Ovary (tissue), 9 donors: ENCODE data around the gene ZNF708. TPM values are rescaled to one million over a fixed set of nuclear protein-coding genes. Genes with fewer than 3 reads are reported as not detected.
"Not testable (repeated sequence)": the region's sequence is repeated elsewhere in the genome, so short reads cannot be mapped to it uniquely, and the experiment has no call there.

Experiments
- DNase-seq, 5 donors: peaks; one replicate each; pipeline ENCODE4 v3.0.0-alpha.2; 2019 to 2020
- H3K27ac ChIP-seq, 2 donors: fragments of 200-600 bp; one replicate each; pipeline versions ENCODE4 v1.5.1 to v1.8.0; 2019 to 2022
- H3K27me3 ChIP-seq: fragments of 200-600 bp; one replicate; pipeline ENCODE4 v1.8.0; 2022
- H3K36me3 ChIP-seq: fragments of 200-600 bp; sonication (generic); one replicate; pipeline ENCODE4 v1.5.1; 2019
- H3K4me1 ChIP-seq: one replicate; pipeline ENCODE4 v1.8.1; 2013; ENCODE audit warnings: mild to moderate bottlenecking, moderate library complexity; ENCODE audit not compliant: insufficient read depth
- H3K4me3 ChIP-seq: fragments of 200-600 bp; sonication (generic); one replicate; pipeline ENCODE4 v1.5.1; 2017
- H3K9me3 ChIP-seq, 2 donors: fragments of 200-600 bp in 1 of 2; sonication (generic) in 1 of 2; one replicate each; pipeline versions ENCODE4 v1.5.1 to v1.8.1; 2013 to 2019; ENCODE audit warnings: mild to moderate bottlenecking in 1 of 2, moderate library complexity in 1 of 2
- EP300 ChIP-seq: sonication (generic); formaldehyde crosslinking; IDR thresholded peaks from one replicate; pipeline ENCODE4 v1.6.1; 2017; ENCODE audit warnings: antibody characterized with exemption
- POLR2A ChIP-seq: fragments of 450-650 bp; IDR thresholded peaks from one replicate; pipeline ENCODE4 v1.6.1; 2017; ENCODE audit warnings: antibody characterized with exemption, mild to moderate bottlenecking, moderate library complexity
- WGBS, 3 donors: extraction: QIAGEN DNeasy Blood & Tissue Kit in 1 of 3; methylation state at CpG; one replicate each; pipeline versions ENCODE4 v1.1.5 to v1.1.7; 2013 to 2017; 5-methylcytosine and 5-hydroxymethylcytosine counted together
- intact Hi-C, 4 donors: fragments of 100-400 bp; cut with DNase I; formaldehyde crosslinking; loops; one replicate each; pipeline versions ENCODE4 v1.11.0 to v1.15.1; 2022 to 2023
- polyA plus RNA-seq, 2 donors: library from polyadenylated mRNA; stranded (reverse); fragments of 200-250 nt in 1 of 2; fragments of 350-450 nt in 1 of 2; fragmentation: Illumina TruSeq in 1 of 2; extraction: RNeasy Lipid Tissue Mini Kit (QIAGEN cat#74804) in 1 of 2; gene quantifications; one replicate each; pipeline ENCODE4 v1.2.3, GENCODE V29; 2013 to 2014
- total RNA-seq, 7 donors: library from RNA; depleted of rRNA in 2 of 7; stranded (reverse); fragments of >200 nt in 2 of 7; fragmentation: NEBNext Ultra II Directional in 3 of 7; extraction: Animal tissue kit (Norgen Biotek cat#: 25700) in 3 of 7; gene quantifications; one replicate each; pipeline versions ENCODE4 v1.1.0 to v1.2.4, GENCODE V29; 2016 to 2023
- TF ChIP-seq, protein P1 (sequence below), 3 donors: fragments of 450-650 bp in 2 of 3; fragments of 200-600 bp in 1 of 3; IDR thresholded peaks; one replicate each; pipeline versions ENCODE4 v1.5.1 to v1.8.0; 2016 to 2022; ENCODE audit warnings: antibody characterized with exemption in 3 of 3, mild to moderate bottlenecking in 1 of 3
- donor health status: DM: no; HTN: no; CAD: no; lungs with moderate emphysema.
- donor health status: DM: no; HTN: no; CAD: no.
- donor health status: Bipolar disorder and iron deficiency.
- donor health status: DM: yes; HTN: yes; CAD: no.
- donor health status: DM: no; HTN: no; CAD: no.
- donor health status: DM: yes; HTN: yes; CAD: no.

ZNF708 gene
- total and polyA plus RNA-seq, 9 donors = 11.4 to 56.5 (median 22.9) TPM

DNA sequence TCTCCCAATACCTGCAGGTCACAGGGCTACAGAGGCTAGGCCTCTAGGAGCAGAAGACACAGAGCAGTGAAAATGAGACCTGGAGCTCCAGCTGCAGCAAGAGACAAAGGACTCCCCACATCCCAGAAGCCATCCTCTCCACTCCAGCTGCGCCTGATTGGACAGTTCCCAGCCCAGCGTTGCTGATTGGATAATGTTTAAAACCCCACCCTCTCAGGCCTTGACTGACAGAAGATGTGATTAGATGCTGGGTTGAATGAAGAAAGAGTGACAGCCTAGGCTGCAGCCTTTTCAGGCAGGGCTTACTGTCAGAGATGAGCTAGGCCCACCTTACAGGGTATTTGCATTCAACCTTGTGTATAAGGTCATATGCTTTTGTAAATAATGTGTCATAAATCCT lies 59.4 kb downstream of the ZNF708 start:
- H3K9me3 ChIP-seq = no peaks in the 10 kb centered on the region
- no peaks in the 10 kb centered on the region for H3K27me3 ChIP-seq
- no peak for DNase-seq
- H3K27ac ChIP-seq = no peak overlapping the region
- TF ChIP-seq POLR2A (no peak), EP300 (no peak)
- TF ChIP-seq, protein P1, sequence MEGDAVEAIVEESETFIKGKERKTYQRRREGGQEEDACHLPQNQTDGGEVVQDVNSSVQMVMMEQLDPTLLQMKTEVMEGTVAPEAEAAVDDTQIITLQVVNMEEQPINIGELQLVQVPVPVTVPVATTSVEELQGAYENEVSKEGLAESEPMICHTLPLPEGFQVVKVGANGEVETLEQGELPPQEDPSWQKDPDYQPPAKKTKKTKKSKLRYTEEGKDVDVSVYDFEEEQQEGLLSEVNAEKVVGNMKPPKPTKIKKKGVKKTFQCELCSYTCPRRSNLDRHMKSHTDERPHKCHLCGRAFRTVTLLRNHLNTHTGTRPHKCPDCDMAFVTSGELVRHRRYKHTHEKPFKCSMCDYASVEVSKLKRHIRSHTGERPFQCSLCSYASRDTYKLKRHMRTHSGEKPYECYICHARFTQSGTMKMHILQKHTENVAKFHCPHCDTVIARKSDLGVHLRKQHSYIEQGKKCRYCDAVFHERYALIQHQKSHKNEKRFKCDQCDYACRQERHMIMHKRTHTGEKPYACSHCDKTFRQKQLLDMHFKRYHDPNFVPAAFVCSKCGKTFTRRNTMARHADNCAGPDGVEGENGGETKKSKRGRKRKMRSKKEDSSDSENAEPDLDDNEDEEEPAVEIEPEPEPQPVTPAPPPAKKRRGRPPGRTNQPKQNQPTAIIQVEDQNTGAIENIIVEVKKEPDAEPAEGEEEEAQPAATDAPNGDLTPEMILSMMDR (IDR thresholded peaks at IDR 0.05) = no peak
- H3K36me3 ChIP-seq = no peaks in the 10 kb centered on the region
- intact Hi-C loops = loop anchor here in 1 of 4 donors (10.0 kb wide), 1 partner anchor 705 kb away; the partner anchor contains the start of gene ZNF737
- 93 to 97% (median 94%) methylated on average over 2 of the region's 2 CpGs for WGBS, 3 donors
- no peak overlapping the region for H3K4me3 ChIP-seq
- peaks cover 2% of the 10 kb centered on the region for H3K4me1 ChIP-seq

DNA sequence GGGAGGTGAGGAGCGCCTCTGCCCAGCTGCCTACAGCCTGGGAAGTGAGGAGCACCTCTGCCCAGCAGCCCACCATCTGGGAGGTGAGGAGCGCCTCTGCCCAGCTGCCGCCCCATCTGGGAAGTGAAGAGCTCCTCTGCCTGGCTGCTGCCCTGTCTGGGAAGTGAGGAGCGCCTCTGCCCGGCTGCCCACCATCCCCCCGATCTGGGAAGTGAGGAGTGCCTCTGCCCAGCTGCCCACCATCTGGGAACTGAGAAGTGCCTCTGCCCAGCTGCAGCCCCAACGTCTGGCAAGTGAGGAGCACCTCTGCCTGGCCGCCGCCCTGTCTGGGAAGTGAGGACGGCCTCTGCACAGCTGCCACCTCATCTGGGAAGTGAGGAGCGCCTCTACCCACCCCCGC lies 64.3 kb downstream of the ZNF708 start:
- intact Hi-C loops = no loop called here

DNA sequence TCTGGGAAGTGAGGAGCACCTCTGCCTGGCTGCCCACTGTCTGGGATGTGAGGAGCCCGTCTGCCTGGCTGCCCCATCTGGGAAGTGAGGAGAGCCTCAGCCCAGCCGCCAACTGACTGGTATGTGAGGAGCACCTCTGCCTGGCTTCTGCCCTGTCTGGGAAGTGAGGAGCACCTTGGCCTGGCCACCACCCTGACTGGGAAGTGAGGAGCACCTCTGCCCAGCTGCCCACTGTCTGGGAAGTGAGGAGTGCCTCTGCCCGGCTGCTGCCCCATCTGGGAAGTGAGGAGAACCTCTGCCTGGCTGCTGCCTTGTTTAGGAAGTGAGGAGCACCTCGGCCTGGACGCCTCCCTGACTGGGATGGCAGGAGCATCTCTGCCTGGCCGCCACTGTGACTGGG lies 64.8 kb downstream of the ZNF708 start:
- peak overlapping the region in 1 of 2 donors; percentile 87 for H3K27ac ChIP-seq
- TF ChIP-seq EP300 (no peak), POLR2A (no peak)
- TF ChIP-seq, protein P1 (IDR thresholded peaks at IDR 0.05) = no peak
- no peaks in the 10 kb centered on the region for H3K36me3 ChIP-seq
- H3K4me1 ChIP-seq = peaks cover 14% of the 10 kb centered on the region
- 79 to 92% (median 85%) methylated on average over 6 of the region's 6 CpGs for WGBS, 3 donors
- no peak overlapping the region for H3K4me3 ChIP-seq
- H3K27me3 ChIP-seq = no peaks in the 10 kb centered on the region
- no peaks in the 10 kb centered on the region for H3K9me3 ChIP-seq
- intact Hi-C loops = no loop called here
- DNase-seq = peak in 2 of 5 donors; percentile 26 to 40

More for the DNA sequence above, 64.3 kb downstream of the ZNF708 start:
- DNase-seq = peak in 1 of 5 donors; percentile 30
- TF ChIP-seq, protein P1 (IDR thresholded peaks at IDR 0.05) = no peak
- H3K27ac ChIP-seq = peak overlapping the region in 1 of 2 donors; percentile 87
- H3K4me3 ChIP-seq = no peak overlapping the region
- H3K27me3 ChIP-seq = no peaks in the 10 kb centered on the region
- H3K36me3 ChIP-seq = no peaks in the 10 kb centered on the region
- no peaks in the 10 kb centered on the region for H3K9me3 ChIP-seq
- peaks cover 14% of the 10 kb centered on the region for H3K4me1 ChIP-seq
- 90 to 95% (median 92%) methylated on average over 12 of the region's 12 CpGs for WGBS, 3 donors

DNA sequence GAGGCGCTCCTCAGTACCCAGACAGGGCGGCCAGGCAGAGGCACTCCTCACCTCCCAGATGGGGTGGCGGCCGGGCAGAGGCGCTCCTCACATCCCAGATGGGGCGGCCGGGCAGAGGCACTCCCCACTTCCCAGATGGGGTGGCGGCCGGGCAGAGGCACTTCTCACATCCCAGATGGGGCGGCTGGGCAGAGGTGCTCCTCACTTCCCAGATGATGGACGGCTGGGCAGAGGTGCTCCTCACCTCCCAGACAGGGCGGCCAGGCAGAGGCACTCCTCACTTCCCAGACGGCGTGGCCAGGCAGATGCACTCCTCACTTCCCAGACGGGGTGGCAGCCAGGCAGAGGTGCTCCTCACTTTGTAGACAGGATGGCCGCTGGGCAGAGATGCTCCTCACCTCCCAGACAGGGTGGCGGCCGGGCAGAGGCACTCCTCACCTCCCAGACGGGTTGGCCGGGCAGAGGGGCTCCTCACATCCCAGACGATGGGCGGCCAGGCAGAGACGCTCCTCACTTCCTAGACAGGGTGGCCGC lies 68.3 kb downstream of the ZNF708 start:
- H3K27ac ChIP-seq, H3K4me3 ChIP-seq, H3K36me3 ChIP-seq, H3K9me3 ChIP-seq, intact Hi-C loops, H3K27me3 ChIP-seq: not testable (repeated sequence)
- 92 to 96% (median 95%) methylated on average over 22 to 24 of the region's 24 CpGs for WGBS, 3 donors
- peak in 1 of 5 donors; percentile 24 for DNase-seq
- peaks cover 12% of the 10 kb centered on the region for H3K4me1 ChIP-seq

DNA sequence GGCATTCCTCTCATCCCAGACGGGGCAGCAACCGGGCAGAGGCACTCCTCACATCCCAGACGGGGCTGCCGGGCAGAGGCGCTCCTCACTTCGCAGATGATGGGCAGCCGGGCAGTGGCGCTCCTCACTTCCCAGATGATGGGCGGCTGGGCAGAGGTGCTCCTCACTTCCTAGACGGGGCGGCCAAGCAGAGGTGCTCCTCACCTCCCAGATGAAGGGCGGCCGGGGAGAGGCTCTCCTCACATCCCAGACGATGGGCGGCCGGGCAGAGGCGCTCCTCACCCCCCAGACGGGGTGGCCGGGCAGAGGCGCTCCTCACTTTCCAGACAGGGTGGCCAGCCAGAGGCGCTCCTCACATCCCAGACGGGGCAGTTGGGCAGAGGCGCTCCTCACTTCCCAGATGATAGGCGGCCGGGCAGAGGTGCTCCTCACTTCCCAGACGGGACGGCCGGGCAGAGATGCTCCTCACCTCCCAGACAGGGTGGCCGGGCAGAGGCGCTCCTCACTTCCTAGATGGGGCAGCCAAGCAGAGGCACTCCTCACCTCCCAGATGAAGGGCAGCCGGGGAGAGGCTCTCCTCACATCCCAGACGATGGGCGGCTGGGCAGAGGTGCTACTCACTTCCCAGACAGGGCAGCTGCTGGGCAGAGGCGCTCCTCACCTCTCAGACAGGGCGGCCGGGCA lies 68.9 kb downstream of the ZNF708 start:
- Histone ChIP-seq H3K4me3 (no peak overlapping the region), H3K27me3 (no peaks in the 10 kb centered on the region), H3K4me1 (peaks cover 12% of the 10 kb centered on the region), H3K27ac (no peak overlapping the region), H3K9me3 (no peaks in the 10 kb centered on the region), H3K36me3 (no peaks in the 10 kb centered on the region)
- 91 to 97% (median 92%) methylated on average over 34 to 36 of the region's 36 CpGs for WGBS, 3 donors
- intact Hi-C loops = no loop called here
- no peak for TF ChIP-seq EP300
- TF ChIP-seq, protein P1 (IDR thresholded peaks at IDR 0.05) = no peak
- TF ChIP-seq POLR2A = no peak
- DNase-seq = peak in 1 of 5 donors; percentile 25

DNA sequence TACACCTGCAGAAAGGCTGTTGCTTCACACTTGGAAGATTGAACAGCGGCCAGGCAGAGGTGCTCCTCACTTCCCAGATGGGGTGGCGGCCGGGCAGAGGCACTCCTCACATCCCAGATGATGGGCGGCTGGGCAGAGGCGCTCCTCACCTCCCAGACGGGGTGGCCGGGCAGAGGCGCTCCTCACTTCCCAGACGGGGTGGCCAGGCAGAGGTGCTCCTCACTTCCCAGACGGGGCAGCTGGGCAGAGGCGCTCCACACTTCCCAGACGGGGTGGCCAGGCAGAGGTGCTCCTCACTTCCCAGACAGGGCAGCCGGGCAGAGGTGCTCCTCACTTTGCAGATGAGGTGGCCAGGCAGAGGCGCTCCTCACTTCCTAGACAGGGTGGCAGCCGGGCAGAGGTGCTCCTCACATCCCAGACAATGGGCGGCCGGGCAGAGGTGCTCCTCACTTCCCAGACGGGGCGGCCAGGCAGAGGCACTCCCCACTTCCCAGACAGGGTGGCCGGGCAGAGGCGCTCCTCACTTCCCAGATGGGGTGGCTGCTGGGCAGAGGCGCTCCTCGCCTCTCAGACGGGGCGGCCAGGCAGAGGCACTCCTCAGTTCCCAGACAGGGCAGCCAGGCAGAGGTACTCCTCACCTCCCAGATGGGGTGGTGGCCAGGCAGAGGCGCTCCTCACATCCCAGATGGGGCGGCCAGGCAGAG lies 69.6 kb downstream of the ZNF708 start:
- H3K4me3 ChIP-seq, intact Hi-C loops, H3K27ac ChIP-seq, H3K27me3 ChIP-seq, H3K9me3 ChIP-seq, H3K36me3 ChIP-seq, DNase-seq: not testable (repeated sequence)
- H3K4me1 ChIP-seq = peaks cover 12% of the 10 kb centered on the region
- 83 to 89% (median 85%) methylated on average over 20 to 27 of the region's 27 CpGs for WGBS, 3 donors
